GM12878 (cell line): Measurements from ENCODE around the gene COL5A1.

Experiments used
- ATF2 ChIP-seq: IDR thresholded peaks from 2 replicates; pipeline ENCODE4 v1.6.1; 2012; ENCODE audit warnings: low read length, inconsistent platforms
- FOXK2 ChIP-seq: fragments of 450-650 bp; IDR thresholded peaks from 2 replicates; pipeline ENCODE4 v1.6.1; 2017; ENCODE audit warnings: mild to moderate bottlenecking, moderate library complexity
- GABPA ChIP-seq: IDR thresholded peaks from 2 replicates; pipeline ENCODE4 v1.6.1; 2014; ENCODE audit warnings: antibody characterized with exemption, low read depth, mild to moderate bottlenecking, inconsistent platforms
- NFIC ChIP-seq: IDR thresholded peaks from 2 replicates; pipeline ENCODE4 v1.6.1; 2012; ENCODE audit warnings: low read depth, mild to moderate bottlenecking, inconsistent platforms, low read length, moderate library complexity
- POLR2A ChIP-seq: IDR thresholded peaks from 2 replicates; pipeline ENCODE4 v1.6.1; 2011; ENCODE audit warnings: low read depth, mild to moderate bottlenecking, low read length
- REST ChIP-seq: IDR thresholded peaks from 2 replicates; pipeline ENCODE4 v1.6.1; 2012; ENCODE audit warnings: mild to moderate bottlenecking, low read depth, low read length
- TF ChIP-seq, protein P1 (sequence below), 3 experiments: IDR thresholded peaks in 2 of 3; conservative IDR thresholded peaks in 1 of 3; 2 replicates each; pipeline ENCODE4 v1.5.1; 2011; ENCODE audit warnings: low read depth in 3 of 3, low read length in 3 of 3, mild to moderate bottlenecking in 3 of 3, control low read depth in 2 of 3, moderate library complexity in 2 of 3, inconsistent platforms in 1 of 3, mixed read lengths in 1 of 3; ENCODE audit not compliant: control insufficient read depth in 2 of 3, insufficient read depth in 1 of 3; ENCODE audit errors: extremely low read depth in 1 of 3
- TF ChIP-seq, protein P2 (sequence below): IDR thresholded peaks from 2 replicates; pipeline ENCODE4 v1.6.1; 2012; ENCODE audit warnings: low read depth, low read length, improper control_type of control experiment
- TF ChIP-seq, protein P3 (sequence below): IDR thresholded peaks from 2 replicates; pipeline ENCODE4 v1.6.1; 2011; ENCODE audit warnings: low read depth, mild to moderate bottlenecking, low read length, moderate library complexity, borderline replicate concordance; ENCODE audit errors: extremely low read depth
- TF ChIP-seq, protein P4 (sequence below): fragments of 450-650 bp; IDR thresholded peaks from 2 replicates; pipeline ENCODE4 v1.6.1; 2017; ENCODE audit warnings: borderline replicate concordance

- TF ChIP-seq, protein P1, sequence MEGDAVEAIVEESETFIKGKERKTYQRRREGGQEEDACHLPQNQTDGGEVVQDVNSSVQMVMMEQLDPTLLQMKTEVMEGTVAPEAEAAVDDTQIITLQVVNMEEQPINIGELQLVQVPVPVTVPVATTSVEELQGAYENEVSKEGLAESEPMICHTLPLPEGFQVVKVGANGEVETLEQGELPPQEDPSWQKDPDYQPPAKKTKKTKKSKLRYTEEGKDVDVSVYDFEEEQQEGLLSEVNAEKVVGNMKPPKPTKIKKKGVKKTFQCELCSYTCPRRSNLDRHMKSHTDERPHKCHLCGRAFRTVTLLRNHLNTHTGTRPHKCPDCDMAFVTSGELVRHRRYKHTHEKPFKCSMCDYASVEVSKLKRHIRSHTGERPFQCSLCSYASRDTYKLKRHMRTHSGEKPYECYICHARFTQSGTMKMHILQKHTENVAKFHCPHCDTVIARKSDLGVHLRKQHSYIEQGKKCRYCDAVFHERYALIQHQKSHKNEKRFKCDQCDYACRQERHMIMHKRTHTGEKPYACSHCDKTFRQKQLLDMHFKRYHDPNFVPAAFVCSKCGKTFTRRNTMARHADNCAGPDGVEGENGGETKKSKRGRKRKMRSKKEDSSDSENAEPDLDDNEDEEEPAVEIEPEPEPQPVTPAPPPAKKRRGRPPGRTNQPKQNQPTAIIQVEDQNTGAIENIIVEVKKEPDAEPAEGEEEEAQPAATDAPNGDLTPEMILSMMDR (IDR thresholded peaks at IDR 0.05 in 2 of 3, conservative IDR thresholded peaks at IDR 0.05 in 1 of 3; ENCODE audit: control insufficient read depth in 2 of 3, extremely low read depth in 1 of 3, insufficient read depth in 1 of 3, low read depth in 3 of 3, low read length in 3 of 3), result no peak
- TF ChIP-seq ATF2 (no peak), FOXK2 (no peak), GABPA (no peak), REST (no peak), POLR2A (no peak), NFIC (no peak)
- TF ChIP-seq, protein P2, sequence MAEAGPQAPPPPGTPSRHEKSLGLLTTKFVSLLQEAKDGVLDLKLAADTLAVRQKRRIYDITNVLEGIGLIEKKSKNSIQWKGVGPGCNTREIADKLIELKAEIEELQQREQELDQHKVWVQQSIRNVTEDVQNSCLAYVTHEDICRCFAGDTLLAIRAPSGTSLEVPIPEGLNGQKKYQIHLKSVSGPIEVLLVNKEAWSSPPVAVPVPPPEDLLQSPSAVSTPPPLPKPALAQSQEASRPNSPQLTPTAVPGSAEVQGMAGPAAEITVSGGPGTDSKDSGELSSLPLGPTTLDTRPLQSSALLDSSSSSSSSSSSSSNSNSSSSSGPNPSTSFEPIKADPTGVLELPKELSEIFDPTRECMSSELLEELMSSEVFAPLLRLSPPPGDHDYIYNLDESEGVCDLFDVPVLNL, result no peak
- TF ChIP-seq, protein P3, sequence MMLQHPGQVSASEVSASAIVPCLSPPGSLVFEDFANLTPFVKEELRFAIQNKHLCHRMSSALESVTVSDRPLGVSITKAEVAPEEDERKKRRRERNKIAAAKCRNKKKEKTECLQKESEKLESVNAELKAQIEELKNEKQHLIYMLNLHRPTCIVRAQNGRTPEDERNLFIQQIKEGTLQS, result no peak
- TF ChIP-seq, protein P4, sequence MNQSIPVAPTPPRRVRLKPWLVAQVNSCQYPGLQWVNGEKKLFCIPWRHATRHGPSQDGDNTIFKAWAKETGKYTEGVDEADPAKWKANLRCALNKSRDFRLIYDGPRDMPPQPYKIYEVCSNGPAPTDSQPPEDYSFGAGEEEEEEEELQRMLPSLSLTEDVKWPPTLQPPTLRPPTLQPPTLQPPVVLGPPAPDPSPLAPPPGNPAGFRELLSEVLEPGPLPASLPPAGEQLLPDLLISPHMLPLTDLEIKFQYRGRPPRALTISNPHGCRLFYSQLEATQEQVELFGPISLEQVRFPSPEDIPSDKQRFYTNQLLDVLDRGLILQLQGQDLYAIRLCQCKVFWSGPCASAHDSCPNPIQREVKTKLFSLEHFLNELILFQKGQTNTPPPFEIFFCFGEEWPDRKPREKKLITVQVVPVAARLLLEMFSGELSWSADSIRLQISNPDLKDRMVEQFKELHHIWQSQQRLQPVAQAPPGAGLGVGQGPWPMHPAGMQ, result no peak
Observed at GRCh38 chr9:134644725-134645606, 3.4 kb downstream of the COL5A1 start.
